GM18870 (cell line): ENCODE results near the gene ASB16.
A peak's percentile ranks its signal among the peaks of the same experiment; 100 is the strongest.

Experiments
- ATAC-seq: cut with Tn5 transposase; IDR thresholded peaks from one replicate; pipeline ENCODE4 v1.9.1; 2021; ENCODE audit warnings: moderate library complexity; ENCODE audit not compliant: unreplicated experiment

Gene ASB16

DNA sequence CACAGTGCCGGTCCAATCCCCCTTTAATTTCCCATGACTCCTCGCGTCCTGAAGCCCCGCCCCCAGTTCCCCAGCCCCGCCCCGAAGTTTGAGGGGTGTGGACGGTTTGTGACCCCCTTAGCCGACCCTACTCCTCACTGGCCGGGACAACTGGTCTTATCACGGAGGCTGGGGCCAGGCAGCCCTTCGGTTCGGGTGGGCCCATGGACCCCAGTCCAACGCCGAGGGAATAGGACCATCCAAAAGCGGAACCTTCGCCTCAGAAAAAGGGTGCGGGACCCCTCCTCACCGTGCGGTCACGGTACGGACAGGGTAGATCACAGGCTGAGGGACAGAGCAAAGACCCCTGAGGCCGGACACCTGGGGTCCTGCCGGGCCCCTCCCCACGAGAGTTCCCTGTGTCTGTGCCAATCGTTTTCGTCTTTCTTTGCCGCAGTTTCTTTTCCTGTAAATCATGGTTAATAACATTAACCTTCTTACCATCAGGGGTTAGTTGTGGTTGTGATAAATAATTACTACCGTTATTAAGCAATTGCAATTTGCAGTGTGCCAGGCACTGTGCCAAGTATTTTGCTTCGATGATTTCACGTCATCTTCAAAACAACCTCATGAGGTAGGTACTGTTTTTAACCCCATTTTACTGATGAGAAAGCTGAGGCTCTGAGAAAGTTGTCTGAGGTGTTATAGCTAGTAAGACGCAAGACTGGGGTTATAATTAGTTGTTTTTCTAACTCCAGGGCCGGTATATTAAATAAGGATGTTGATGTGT lies 16.8 kb downstream of the ASB16 start:
- ATAC-seq = peak; percentile 33

DNA sequence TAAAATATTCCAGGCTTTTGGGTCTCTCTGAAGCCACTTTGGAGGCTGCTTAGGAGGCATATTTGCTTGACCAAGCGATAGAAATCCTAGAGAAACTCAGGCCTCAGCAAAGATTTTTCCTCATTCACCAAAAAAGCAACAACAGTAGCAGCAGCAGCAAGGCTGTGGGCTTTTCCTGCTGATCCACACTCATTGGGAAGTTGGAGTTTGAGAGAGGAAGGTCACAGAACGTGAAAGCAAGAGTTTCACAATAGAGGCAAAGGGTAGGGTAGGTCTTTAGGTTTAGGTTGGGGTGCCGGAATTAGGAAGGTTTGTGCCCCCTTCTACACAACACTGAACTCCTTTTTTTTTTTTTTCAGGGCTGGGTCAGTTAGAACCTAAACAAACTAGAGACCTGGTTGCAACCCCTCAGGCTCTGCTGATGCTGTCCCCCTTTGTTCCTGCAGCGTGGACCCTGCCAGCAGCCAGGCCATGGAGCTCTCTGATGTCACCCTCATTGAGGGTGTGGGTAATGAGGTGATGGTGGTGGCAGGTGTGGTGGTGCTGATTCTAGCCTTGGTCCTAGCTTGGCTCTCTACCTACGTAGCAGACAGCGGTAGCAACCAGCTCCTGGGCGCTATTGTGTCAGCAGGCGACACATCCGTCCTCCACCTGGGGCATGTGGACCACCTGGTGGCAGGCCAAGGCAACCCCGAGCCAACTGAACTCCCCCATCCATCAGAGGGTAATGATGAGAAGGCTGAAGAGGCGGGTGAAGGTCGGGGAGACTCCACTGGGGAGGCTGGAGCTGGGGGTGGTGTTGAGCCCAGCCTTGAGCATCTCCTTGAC lies 18.3 kb downstream of the ASB16 start:
- ATAC-seq = no peak

DNA sequence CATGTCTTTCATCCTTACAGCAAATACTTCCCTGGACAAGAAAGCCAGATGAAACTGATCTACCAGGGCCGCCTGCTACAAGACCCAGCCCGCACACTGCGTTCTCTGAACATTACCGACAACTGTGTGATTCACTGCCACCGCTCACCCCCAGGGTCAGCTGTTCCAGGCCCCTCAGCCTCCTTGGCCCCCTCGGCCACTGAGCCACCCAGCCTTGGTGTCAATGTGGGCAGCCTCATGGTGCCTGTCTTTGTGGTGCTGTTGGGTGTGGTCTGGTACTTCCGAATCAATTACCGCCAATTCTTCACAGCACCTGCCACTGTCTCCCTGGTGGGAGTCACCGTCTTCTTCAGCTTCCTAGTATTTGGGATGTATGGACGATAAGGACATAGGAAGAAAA lies 20.0 kb downstream of the ASB16 start:
- no peak for ATAC-seq

DNA sequence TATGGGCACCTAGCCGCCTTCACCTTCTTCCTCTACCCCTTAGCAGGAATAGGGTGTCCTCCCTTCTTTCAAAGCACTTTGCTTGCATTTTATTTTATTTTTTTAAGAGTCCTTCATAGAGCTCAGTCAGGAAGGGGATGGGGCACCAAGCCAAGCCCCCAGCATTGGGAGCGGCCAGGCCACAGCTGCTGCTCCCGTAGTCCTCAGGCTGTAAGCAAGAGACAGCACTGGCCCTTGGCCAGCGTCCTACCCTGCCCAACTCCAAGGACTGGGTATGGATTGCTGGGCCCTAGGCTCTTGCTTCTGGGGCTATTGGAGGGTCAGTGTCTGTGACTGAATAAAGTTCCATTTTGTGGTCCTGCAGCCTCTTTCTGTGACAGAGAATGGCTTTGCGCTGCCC lies 20.9 kb downstream of the ASB16 start:
- no peak for ATAC-seq

DNA sequence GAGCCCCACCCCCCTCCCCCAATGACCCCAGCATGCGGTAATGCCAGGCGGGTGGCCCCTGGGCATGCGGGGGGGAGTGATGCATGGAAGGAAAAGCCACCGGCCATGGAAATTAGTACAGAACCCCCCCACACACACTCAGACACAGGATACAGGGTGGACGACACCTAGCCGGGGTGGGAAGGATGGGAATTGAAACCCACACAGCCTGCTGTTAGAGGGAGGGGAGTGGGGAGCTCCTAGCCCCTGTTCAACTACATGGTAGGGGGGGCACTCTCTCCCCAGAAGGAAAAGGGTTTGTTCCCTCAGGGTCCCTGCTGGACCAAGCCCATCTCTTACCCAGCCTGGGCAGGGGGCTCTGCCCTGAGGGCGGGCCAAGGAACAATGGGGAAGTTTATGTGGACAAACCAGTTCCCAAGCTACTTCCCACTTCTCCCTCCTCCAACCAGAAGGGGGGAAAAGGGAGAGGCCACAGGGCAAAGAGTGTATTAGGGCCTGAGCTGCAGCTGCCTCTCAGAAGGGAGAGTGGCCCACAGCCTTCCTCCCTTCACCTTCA lies 21.5 kb downstream of the ASB16 start:
- ATAC-seq = no peak

DNA sequence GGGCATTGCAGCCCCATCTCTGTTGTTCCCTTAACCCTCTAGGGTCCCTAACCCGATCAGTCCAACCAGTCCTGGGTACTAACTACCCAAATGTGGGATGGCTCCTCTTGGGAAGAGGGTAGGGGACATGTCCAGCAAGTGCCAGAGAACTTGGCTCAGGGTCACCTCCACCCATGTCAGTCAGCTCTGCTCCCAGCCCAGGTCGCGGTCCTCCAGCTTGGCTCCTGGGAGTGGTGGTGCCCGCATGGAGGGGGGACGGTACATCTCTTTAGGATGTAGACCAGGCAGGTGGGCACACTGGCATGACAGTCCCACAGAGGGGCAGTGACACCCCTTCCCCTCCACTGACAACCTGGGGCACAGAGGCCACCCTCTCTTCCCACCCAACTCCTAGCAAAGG lies 22.2 kb downstream of the ASB16 start:
- ATAC-seq = no peak

DNA sequence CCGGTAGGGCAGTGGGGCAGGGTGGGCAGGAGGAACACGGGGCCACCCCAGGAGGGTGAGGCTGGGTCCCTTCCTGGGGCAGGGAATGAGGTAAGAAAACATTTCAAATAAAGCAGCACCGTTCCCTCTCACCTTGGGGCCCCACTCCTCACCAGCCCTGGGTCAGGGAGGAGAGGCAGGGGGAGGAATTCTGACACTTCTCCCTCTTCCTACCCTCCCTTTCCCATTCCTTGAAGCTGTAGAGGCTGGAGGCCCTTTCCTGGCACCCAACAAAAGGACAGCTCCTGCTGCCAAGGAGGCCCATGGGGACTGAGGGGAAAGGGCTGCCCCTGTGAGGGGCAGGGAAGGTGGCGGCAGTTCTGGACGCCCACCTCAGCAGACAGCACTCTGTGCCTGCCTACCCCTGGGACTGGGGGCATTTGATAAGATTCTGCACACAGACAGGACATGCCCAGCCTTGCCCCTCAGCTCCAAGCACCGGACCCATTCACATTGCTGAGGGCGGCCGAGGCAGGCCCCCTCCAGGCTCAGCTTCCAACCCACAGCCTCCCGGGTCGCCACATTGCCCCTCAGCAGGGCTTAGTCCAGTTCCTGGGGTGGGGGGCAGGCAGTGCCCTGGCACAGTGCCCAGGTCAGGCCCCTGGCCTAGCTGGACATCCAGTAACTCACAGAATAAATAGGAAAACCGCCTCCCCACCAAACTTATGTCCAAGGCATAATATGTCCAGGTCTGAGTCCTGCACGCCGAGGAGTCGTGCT lies 23.0 kb downstream of the ASB16 start:
- no peak for ATAC-seq

DNA sequence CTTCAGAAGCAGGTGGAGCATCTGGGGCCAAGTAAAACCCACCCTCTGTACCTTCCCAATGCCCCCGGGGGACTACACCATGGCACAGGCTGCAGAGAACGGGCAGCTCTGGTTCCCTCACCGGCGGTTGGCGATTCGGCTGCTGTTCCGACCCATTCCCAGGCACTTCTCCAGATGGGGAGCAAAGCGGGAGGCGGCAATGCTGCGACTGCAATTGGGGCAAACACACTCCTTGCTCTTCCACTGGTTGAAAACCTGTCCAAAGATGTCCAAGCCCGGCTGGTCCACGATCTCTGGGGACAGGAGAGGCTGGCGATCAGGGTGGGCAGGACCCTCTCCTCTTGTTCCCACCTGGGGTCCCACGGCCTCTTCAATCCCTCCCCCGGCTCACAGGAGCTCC lies 26.6 kb downstream of the ASB16 start:
- ATAC-seq = no peak

DNA sequence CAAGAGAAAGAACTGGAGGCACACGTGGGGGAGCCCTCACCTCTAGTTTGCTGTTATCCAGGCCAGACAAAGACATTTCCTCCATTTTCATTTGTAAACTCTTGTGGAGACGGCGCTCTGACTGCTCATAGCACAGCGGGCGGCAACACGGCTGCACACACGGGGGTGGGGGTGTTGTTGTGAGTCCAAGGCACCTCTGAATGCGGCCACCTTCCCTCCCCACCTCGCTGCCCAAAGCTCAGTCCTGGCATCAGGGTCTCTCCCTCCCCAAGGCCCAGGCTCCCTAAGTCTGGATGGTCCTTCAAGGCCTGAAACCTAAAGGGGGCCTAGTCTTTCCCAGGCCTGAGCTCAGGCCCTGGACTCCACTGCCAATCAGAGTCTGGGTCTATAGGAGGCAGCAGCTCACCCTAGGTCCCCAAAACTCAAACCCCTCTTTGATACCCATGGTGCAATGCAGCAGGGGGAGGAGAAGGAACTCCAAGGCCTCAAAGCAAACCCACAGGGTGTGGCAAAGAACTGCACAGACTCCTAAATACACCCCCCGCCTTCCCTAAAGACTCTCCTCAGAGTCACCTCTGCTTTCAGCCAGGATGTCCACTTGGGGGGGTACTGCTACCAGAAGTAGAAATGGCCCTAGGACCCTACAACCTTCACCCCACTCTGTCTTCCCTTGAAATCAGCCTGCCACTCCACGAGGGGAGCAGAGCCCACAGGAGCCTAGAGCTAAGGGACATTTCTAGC lies 27.6 kb downstream of the ASB16 start:
- ATAC-seq = no peak

DNA sequence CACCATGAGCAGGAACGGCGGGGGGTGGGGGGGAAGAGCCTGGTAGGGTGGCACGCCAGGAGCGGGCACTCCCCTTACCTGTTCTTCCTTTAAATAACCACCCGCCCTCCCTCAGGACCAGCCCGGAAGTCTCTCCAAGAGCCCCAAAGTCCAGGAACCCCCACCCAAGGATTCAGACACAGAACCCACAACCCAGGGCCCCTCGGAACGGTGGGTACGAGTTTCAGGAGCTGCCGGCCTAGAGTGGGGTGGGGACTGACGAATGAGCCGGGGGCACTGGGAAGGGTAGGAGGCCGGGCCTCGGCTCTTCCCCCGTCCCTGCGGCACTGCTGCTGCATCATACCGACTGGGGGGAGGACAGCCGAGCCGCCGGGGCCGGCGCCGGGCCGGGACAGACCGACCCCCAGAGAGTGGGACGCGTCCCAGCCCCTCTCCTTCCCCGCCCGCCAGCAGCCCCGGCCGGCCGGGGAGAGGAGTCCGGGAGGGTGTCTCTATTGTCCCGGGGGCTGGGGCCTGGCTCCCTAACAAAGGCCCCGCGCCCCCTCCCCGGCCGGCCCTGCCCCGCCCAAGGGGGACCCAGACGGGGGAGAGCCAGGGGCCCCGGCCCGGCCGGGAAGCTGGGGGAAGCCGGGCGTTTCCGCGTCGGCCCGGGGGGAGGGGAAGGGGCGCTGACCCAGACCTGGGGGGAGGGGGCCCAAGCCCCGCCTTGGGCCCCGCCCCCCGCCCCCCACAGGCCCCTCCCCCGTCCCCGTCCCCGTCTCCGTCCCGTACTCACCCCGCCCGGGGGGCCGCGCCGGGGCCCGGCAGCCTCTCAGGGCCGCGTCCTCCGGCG lies 28.4 kb downstream of the ASB16 start:
- ATAC-seq = no peak

DNA sequence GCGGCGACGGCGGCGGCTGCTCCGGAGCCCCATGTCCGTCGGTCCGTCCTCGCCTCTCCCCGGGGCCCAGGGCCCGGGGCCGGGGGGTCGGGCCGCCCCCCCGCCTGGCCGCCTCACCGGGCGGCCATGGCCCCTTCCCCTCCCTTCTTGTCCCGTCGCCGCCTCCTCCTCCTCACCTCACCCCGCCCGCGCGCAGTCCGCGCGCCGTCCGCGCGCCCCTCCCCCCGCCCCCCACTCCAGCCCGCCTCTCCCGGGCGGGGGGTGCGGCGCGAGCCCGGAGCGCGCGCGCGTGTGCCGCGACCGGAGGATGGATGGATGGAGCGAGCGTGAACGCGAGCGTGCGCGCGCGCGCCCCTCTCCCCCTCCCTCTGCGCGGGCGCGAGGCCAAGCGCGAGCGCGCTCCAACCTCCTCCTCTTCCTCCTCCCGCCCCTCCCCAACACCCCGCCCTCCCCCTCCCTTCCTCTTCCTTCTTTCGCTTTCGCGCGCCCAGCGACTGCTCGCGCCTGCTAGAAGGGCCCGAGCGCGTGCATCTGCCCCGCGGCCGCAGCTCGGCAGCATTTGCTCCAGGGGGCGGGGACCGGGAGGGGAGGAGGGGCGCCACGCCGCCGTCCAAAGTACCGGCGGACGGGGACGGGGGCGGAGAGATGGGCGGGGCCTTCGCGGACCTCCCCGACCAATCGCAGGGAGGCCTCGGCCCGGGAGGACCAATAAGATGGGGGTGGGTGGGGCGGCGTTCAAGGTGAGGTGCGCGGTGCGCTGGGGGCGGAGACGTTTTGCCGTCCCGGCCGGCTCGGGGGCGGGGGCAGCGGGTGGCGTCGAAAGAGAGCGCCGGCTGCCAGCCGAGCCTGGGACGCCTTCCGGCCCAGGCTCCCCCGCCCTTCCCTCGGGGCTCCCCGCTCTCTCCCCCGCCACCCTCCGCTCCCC lies 29.3 kb downstream of the ASB16 start, which contains the start of gene ATXN7L3:
Gene ATXN7L3 (minus strand): TSS at position 332 of the 925 bp plus-strand sequence. CDS start 1,814 bp downstream, outside the sequence.
- ATAC-seq = peak; percentile 42

DNA sequence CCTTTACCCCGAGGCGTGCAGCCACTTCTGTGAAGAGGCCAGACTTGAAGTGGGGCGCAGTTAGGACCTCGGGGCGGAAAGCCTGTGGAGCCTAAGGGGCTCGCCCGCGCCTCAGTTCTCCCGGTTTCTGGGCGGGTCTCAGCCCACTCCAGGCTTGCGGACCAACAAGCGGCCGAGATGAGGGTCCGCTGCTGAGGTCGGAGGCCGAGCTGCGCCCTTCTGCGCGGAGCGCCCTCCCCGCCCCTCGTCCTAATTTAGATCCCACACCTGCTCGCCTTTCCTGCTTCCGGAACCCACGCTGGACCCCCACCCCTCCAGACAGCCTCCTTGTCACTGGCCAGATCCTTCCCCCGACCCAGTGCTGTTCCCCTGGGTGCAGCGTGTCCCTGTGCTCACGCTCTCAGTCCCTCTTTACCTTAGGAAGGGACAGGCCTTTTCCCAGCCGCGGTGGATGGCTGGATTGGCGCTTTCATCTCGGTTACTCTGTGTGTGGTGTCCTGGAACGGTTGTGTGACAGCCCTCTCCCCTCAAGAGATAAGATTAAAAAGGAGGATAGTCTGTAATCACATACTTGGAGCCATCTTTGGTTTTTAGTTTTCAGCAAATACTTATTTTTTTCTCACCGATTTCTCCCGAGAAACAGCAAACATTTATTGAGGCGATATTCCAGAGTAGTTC lies 30.1 kb downstream of the ASB16 start:
- ATAC-seq = no peak

DNA sequence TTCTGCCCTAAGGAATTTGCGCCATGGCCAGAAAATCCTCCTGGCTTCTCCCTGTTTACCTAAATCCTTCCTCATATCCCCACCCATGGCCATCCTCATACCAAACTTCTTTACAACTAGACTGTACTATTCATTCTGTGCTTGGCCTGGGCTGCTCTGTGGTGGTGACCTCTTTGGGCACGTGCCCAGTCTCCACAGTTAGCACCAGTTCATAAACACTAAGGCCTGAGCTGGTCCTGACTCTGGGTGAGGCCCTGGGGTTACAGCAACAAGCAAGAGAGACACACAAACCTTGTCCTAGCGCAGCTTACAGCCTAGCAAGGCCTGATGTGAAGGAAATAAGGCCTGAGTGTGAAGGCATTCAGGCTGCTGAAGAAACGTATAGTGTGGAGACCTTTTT lies 32.3 kb downstream of the ASB16 start:
- no peak for ATAC-seq

DNA sequence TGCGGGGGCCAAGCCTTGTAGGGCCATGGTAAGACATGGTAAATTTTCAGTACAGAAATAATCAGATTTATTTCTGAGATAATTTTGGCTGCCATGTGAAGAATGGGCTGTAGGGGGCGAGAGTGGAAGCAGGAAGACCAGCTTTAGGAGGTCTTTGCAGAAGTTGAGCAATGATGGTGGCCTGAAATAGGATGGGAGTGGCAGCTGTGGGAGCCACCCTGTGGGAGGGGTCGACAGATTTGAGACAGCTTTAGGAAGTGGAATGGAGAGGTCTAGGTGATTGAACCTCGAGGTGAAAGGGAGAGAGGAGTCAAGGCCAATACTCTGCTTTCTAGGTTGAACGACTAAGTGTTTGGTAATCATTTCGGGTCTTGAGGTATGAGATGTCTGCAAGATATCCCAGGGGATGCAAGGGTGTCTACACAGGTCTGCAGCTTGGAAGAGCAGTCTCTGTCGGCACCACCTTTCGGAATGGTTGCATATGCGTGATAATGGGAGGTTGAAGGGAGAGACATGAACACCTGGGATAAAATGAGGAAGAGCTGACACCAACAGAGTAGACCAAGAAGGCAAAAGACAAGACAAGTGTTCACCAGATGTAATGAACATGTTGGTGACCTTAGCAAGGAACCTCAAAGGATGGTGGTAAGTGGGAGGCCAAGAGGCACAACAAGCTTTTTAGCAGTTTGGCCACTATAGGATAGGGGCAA lies 33.4 kb downstream of the ASB16 start:
- ATAC-seq = no peak

DNA sequence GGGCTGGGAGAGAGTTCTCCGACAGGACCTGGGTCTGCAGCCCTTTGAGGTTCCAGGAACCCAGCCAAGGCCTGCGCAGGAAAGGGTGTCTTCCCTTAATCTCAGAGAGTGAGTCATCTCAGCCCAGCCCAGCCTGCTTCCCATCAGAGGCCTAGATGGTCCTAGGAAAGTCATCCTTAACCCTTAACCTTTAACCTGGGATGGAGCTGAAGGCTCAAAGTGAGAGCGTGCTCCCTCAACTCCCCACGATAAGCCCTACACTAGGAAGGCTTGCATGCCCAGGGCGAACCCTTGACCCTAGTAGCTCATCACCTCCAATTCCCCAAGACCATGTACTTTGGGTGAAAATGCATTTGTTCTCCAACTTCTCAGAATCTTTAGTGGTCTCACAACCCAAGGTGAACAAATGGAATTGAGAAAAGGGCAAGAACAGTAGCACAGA lies 34.0 kb downstream of the ASB16 start:
- ATAC-seq = no peak

DNA sequence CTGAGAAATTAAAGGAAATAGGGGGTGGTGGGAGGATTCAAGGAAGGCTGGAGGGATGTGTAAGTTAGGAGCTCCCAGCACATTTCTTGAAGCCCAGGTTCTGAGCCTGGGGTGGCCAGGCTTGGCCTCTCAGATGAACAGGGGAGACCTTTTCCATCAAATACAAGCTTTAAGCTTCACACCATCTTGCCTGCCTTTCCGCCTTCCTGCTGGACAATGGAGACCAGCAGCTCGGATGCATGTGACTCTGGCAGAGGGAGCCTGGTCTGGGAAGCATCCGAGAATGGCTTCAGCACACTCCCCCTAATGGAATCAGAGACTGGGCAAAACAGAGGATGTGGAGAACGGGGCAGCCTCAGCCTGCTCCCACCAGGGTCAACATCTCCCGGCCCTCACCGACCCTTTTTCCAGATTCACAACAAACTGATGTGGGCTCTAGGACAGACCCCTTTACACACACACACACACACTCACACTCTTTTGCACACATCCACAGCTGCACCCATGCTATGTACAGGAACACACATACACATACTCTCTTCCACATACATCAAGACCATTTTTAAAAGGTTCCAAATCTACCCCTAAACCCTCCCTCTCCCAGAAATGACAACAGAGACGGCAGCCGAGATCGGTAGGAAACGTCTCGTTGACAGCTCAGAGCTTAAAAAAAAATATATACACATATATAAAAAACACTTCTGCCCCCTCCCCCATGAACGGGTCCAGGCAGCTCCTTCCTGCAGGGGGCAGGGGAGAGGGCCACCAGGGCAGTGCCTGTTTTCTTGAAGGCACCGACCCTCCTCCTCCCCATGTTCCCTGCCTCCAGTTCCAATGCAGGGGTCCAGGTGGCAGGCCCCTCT lies 35.7 kb downstream of the ASB16 start:
- no peak for ATAC-seq
